Medulla oblongata (tissue), 1 donor: ENCODE results near the gene MAPK8IP2.
"Not testable (repeated sequence)": the region's sequence is repeated elsewhere in the genome, so short reads cannot be mapped to it uniquely, and the experiment has no call there.

Experiments used
- DNase-seq: peaks from one replicate; pipeline ENCODE4 v3.0.0-alpha.2; 2015; ENCODE audit errors: extremely low spot score

The MAPK8IP2 gene

GRCh38 chr22:50599816-50600455 lies 657 bp upstream of the MAPK8IP2 start:
- DNase-seq, result no peak

- DNase-seq, result no peak
Observed at GRCh38 chr22:50600967-50601668, 525 bp downstream of the MAPK8IP2 start.

DNA sequence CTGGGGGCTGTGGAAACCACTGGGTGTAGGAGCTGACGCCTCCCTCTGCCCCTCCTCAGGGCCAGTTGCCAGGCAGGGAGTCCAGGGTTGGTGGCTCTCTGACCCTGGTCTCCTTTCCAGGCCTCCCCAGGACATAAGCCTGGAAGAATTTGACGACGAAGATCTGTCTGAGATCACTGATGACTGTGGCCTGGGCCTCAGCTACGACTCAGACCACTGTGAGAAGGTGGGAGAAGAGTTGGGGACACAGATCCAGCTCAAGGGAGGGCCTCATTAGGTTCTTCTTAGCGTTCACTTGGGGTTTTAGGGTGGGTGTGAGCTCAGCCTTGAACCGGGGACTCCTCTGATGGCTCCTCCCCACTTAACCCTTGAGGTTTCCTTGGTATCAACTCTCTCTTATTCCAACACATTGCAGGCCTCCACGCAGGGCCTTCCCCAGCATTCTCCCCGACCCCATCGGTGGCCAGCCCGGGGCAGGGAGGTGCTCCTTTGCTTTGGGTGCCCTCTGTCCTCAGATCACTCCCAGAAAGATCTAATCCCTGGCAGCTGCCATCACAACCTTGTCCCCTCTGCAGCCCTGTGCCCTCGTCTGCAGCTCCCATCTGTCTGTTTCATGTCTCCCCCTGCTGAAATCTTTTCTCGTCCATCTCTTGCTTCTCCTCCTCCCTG lies 1.2 kb downstream of the MAPK8IP2 start:
- no peak for DNase-seq

DNA sequence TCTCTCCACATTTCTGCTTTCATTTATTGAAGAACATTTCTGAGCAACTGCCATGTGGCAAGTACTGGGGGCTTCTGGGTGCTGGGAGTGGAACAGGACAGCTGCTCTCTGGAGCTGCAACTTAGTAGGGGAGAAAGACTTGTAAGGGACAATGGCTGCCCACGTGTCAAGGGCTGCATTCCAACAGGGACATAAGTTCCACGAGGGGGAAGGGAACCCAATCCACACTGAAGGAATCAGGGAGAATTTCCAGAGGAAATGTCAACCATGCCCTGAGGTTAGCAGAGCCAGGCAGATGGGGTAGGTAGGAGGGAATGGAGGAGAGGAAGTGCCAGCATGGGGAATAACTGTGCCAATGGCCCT lies 1.7 kb downstream of the MAPK8IP2 start:
- no peak for DNase-seq

DNA sequence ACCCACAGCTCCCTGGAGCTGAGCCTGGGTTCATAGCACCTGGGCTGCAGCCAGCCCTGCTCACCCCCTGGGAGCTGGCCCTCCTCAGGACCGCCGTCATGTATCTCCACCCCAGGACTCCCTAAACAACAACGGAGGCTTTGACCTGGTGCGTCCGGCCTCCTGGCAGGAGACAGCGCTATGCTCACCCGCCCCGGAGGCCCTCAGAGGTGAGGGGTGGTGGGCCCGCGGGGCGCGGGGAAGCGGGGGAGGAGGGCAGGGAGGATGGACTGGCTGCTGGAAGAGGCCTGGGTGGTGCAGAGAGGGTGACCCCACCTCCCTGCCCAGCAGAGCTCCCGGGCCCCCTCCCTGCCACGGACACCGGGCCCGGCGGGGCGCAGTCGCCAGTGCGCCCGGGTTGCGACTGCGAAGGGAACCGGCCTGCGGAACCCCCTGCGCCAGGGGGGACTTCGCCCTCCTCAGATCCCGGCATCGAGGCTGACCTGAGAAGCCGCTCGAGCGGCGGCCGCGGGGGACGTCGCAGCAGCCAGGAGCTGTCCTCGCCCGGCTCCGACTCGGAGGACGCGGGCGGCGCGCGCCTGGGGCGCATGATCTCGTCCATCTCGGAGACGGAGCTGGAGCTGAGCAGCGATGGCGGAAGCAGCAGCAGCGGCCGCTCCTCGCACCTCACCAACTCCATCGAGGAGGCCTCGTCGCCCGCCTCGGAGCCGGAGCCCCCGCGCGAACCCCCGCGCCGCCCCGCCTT lies 3.1 kb downstream of the MAPK8IP2 start:
- DNase-seq, result no peak

DNA sequence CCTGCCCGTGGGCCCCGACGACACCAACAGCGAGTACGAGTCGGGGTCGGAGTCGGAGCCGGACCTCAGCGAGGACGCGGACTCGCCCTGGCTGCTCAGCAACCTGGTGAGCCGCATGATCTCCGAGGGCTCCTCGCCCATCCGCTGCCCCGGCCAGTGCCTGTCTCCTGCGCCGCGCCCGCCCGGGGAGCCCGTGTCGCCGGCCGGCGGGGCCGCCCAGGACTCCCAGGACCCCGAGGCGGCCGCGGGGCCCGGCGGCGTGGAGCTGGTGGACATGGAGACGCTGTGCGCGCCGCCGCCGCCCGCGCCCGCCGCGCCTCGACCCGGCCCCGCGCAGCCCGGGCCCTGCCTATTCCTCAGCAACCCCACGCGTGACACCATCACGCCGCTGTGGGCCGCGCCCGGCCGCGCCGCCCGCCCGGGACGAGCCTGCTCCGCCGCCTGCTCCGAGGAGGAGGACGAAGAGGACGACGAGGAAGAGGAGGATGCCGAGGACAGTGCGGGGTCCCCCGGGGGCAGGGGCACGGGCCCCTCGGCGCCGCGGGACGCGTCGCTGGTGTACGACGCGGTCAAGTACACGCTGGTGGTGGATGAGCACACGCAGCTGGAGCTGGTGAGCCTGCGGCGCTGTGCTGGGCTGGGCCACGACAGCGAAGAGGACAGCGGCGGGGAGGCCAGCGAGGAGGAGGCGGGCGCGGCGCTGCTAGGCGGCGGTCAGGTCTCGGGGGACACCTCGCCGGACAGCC lies 3.8 kb downstream of the MAPK8IP2 start:
- no peak for DNase-seq

- DNase-seq, result no peak
Observed at GRCh38 chr22:50605002-50605612, 4.5 kb downstream of the MAPK8IP2 start.

- no peak for DNase-seq
Observed at GRCh38 chr22:50605613-50606074, 5.1 kb downstream of the MAPK8IP2 start.

DNA sequence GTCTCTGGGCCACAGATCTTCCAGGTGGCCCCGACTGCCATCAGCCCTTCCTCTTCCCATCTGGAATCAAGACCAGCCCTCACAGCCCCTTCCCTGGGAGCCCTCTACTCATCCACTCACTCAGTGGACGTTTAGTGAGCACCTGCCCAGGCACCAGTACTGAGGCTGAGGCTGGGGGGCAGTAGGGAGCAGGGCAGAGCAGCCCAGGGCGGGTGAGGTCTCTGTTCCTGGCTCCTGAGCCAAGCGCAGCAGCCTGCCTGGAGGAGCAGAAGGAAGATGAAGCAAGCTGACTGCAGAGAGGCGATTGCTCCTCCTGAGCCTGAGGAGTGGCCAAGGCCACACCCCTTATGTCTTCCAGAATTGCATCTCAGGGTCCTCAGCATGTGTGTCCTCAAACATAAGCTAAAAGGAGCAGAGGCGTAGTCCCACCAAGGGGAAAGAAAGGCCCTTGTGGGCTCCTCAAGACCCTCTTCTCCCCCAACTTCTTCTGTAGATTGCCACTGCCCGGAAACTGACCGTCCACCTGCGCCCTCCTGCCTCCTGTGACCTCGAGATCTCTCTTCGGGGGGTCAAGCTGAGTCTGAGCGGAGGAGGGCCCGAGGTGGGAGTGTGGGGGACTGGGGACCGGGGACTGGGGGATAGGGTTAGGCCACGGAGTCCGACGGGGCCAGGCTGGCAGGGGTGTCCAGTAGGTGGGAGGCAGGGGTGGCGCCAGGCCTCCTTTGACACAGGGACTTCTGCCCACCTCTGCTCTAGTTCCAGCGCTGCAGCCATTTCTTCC lies 5.8 kb downstream of the MAPK8IP2 start:
- DNase-seq, result no peak

- DNase-seq, result no peak
Observed at GRCh38 chr22:50606946-50607658, 6.5 kb downstream of the MAPK8IP2 start.

- no peak for DNase-seq
Observed at GRCh38 chr22:50607659-50608020, 7.0 kb downstream of the MAPK8IP2 start.

GRCh38 chr22:50608058-50608840 lies 7.7 kb downstream of the MAPK8IP2 start:
- not testable (repeated sequence) for DNase-seq

- no peak for DNase-seq
Observed at GRCh38 chr22:50608996-50609395, 8.4 kb downstream of the MAPK8IP2 start.

DNA sequence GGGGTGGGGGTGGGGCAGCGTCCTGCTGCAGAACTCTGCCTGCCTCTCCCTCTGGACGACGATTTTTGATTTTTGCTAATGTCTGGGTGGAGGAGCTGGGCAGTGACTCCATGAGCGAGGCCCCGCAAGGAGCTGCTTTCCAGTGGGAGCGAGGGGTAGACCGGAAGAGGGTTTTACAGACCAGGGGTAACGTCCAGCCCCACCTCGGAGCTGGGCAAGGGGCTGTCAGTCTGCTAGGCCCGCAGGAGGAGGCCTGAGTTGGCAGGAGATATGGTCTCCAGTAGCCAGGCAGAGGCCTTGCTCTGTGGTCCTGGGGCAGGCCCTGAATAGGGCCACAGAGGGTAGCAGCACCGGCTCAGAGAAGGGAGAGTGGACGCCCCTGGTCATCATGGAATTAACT lies 9.0 kb downstream of the MAPK8IP2 start:
- no peak for DNase-seq

GRCh38 chr22:50610041-50610451 lies 9.5 kb downstream of the MAPK8IP2 start:
- no peak for DNase-seq

- no peak for DNase-seq
Observed at GRCh38 chr22:50610581-50610980, 10.0 kb downstream of the MAPK8IP2 start.

GRCh38 chr22:50611341-50612060 lies 10.9 kb downstream of the MAPK8IP2 start:
- DNase-seq, result no peak

- DNase-seq, result no peak
Observed at GRCh38 chr22:50612168-50612527, 11.6 kb downstream of the MAPK8IP2 start.
